Liver (tissue), 9 donors: ENCODE data around the gene CPT1A. TPM values are rescaled to one million over a fixed set of nuclear protein-coding genes. Genes with fewer than 3 reads are reported as not detected.

Experiments
- DNase-seq: peaks from one replicate; pipeline ENCODE4 v3.0.0-alpha.2; 2017; ENCODE audit warnings: low spot score
- H3K27ac ChIP-seq, 2 donors: one replicate each; pipeline ENCODE4 v1.7.0; 2013; ENCODE audit warnings: inconsistent platforms in 2 of 2, low read length in 2 of 2, control low read depth in 1 of 2, low read depth in 1 of 2, mild to moderate bottlenecking in 1 of 2
- H3K27me3 ChIP-seq, 4 donors: one replicate each; pipeline versions ENCODE4 v1.6.1 to v1.7.0; 2013; ENCODE audit warnings: low read length in 3 of 4, inconsistent platforms in 1 of 4, mild to moderate bottlenecking in 1 of 4, moderate library complexity in 1 of 4; ENCODE audit not compliant: control insufficient read depth in 4 of 4, insufficient read depth in 4 of 4
- H3K36me3 ChIP-seq, 4 donors: one replicate each; pipeline versions ENCODE4 v1.6.1 to v1.7.0; 2013; ENCODE audit warnings: low read length in 3 of 4, mild to moderate bottlenecking in 3 of 4, low read depth in 1 of 4, moderate library complexity in 1 of 4; ENCODE audit not compliant: control insufficient read depth in 4 of 4, insufficient read depth in 3 of 4
- H3K4me1 ChIP-seq, 4 donors: one replicate each; pipeline versions ENCODE4 v1.6.1 to v1.7.0; 2013; ENCODE audit warnings: low read length in 3 of 4, mild to moderate bottlenecking in 3 of 4, moderate library complexity in 1 of 4; ENCODE audit not compliant: control insufficient read depth in 4 of 4, insufficient read depth in 4 of 4
- H3K4me3 ChIP-seq, 3 donors: one replicate each; pipeline versions ENCODE4 v1.6.1 to v1.7.0; 2013; ENCODE audit warnings: low read length in 3 of 3, control low read depth in 1 of 3, low read depth in 1 of 3, mild to moderate bottlenecking in 1 of 3
- H3K9ac ChIP-seq, 2 donors: one replicate each; pipeline ENCODE4 v1.7.0; 2013; ENCODE audit warnings: low read length in 2 of 2, mild to moderate bottlenecking in 2 of 2, moderate library complexity in 2 of 2, control low read depth in 1 of 2, low read depth in 1 of 2
- H3K9me3 ChIP-seq, 4 donors: one replicate each; pipeline versions ENCODE4 v1.6.1 to v1.7.0; 2013; ENCODE audit warnings: low read length in 3 of 4; ENCODE audit not compliant: control insufficient read depth in 4 of 4
- FOXA1 ChIP-seq: IDR thresholded peaks from 2 replicates; pipeline ENCODE4 v1.6.1; 2016; ENCODE audit warnings: antibody characterized with exemption
- FOXA2 ChIP-seq: IDR thresholded peaks from 2 replicates; pipeline ENCODE4 v1.6.1; 2016; ENCODE audit warnings: antibody characterized with exemption
- HNF4A ChIP-seq, 2 donors: conservative IDR thresholded peaks; 2 replicates each; pipeline ENCODE4 v1.6.1; 2016; ENCODE audit warnings: antibody characterized with exemption in 2 of 2, mild to moderate bottlenecking in 2 of 2
- HNF4G ChIP-seq: IDR thresholded peaks from 2 replicates; pipeline ENCODE4 v1.6.1; 2016; ENCODE audit warnings: antibody characterized with exemption
- JUND ChIP-seq, 2 donors: IDR thresholded peaks; 2 replicates each; pipeline ENCODE4 v1.6.1; 2016; ENCODE audit warnings: antibody characterized with exemption in 2 of 2
- NR2F2 ChIP-seq: IDR thresholded peaks from 2 replicates; pipeline ENCODE4 v1.6.1; 2016; ENCODE audit warnings: antibody characterized with exemption
- RAD21 ChIP-seq, 2 donors: IDR thresholded peaks; 2 replicates each; pipeline ENCODE4 v1.6.1; 2016; ENCODE audit warnings: antibody characterized with exemption in 2 of 2, mild to moderate bottlenecking in 2 of 2
- RXRA ChIP-seq, 2 donors: IDR thresholded peaks; 2 replicates each; pipeline ENCODE4 v1.6.1; 2017 to 2018; ENCODE audit warnings: antibody characterized with exemption in 2 of 2, mild to moderate bottlenecking in 1 of 2
- TAF1 ChIP-seq: conservative IDR thresholded peaks from 2 replicates; pipeline ENCODE4 v1.6.1; 2016; ENCODE audit warnings: antibody characterized with exemption, mild to moderate bottlenecking
- YY1 ChIP-seq: IDR thresholded peaks from 2 replicates; pipeline ENCODE4 v1.6.1; 2016; ENCODE audit warnings: antibody characterized with exemption, mild to moderate bottlenecking
- whole genome bisulfite sequencing: extraction: QIAGEN DNeasy Blood & Tissue Kit; methylation state at CpG from one replicate; pipeline ENCODE4 v1.1.7; 2013; 5-methylcytosine and 5-hydroxymethylcytosine counted together
- polyA plus RNA-seq, 2 donors: library from polyadenylated mRNA; stranded (reverse) in 1 of 2; unstranded in 1 of 2; fragments of 200-250 nt in 1 of 2; fragments of >200 nt in 1 of 2; fragmentation: Nextera tagmentation in 1 of 2; extraction: Ambion mirVana in 1 of 2; gene quantifications; one replicate each; pipeline versions ENCODE4 v1.2.1 to v1.2.3, GENCODE V29; 2013 to 2015
- total RNA-seq, 2 donors: library from RNA; depleted of rRNA; stranded (reverse); fragments of >200 nt; gene quantifications; one replicate each; pipeline ENCODE4 v1.2.3, GENCODE V29; 2014
- TF ChIP-seq, protein P1 (sequence below): IDR thresholded peaks from 2 replicates; pipeline ENCODE4 v1.6.1; 2016; ENCODE audit warnings: antibody characterized with exemption, mild to moderate bottlenecking
- TF ChIP-seq, protein P2 (sequence below): IDR thresholded peaks from 2 replicates; pipeline ENCODE4 v1.6.1; 2016; ENCODE audit warnings: antibody characterized with exemption
- TF ChIP-seq, protein P3 (sequence below): IDR thresholded peaks from 2 replicates; pipeline ENCODE4 v1.6.1; 2016; ENCODE audit warnings: antibody characterized with exemption
- TF ChIP-seq, protein P4 (sequence below): fragments of 150-350 bp; IDR thresholded peaks from 2 replicates; pipeline ENCODE4 v1.5.1; 2017; ENCODE audit warnings: improper control_type of control experiment, low read depth, low read length; ENCODE audit not compliant: missing input control
- donor health status: healthy.
- donor health status: healthy.
- donor health status: healthy.
- donor health status: healthy.
- donor health status: healthy.

Gene CPT1A
- total and polyA plus RNA-seq, 4 donors: 17.2 to 232 (median 61.0) TPM

DNA sequence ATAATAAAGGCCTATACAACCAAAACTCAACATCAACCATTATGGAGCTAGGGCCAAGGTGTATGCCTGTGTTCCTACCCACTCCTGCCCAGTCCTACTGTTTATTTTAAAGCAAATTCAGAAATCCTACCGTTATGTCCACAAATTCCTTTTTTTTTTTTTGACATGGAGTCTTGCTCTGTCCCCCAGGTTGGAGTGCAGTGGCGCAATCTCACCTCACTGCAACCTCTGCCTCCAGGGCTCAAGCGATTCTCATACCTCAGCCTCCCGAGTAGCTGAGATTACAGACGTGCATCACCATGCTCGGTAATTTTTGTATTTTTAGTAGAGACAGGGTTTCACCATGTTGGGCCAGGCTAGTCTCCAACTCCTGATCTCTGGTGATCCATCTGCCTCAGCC is 3.1 kb upstream of the CPT1A start:
- Histone ChIP-seq H3K9ac (peak overlapping the region in 1 of 2 donors; percentile 57), H3K4me3 (no peak overlapping the region), H3K9me3 (no peaks in the 10 kb centered on the region), H3K27ac (peak overlapping the region; percentile 96 to 98), H3K4me1 (peaks cover 16 to 64% (median 42%) of the 10 kb centered on the region in 4 donors), H3K36me3 (no peaks in the 10 kb centered on the region), H3K27me3 (no peaks in the 10 kb centered on the region)
- TF ChIP-seq HNF4G (no peak), FOXA2 (no peak), FOXA1 (no peak)
- no peak for DNase-seq
- 42% methylated on average over 6 of the region's 6 CpGs for WGBS

DNA sequence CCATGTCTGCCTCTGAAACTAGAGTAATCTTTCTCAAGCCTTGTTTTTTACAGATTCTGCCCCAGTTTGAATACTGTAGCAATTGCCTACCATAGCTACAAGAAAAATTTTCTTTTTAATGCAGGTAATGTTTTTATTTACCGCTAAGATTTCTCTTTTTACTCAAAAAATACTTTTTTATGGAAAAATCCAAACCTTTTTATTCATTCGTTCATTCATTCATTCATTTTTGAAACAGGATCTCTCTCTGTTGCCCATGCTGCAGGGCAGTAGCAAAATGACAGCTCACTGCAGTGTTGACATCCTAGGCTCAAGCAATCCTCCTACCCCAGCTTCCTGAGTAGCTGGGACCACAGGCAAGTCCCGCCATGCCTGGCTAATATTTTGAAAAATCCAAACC is 2.7 kb upstream of the CPT1A start:
- Histone ChIP-seq H3K9me3 (no peaks in the 10 kb centered on the region), H3K4me1 (peaks cover 16 to 68% (median 46%) of the 10 kb centered on the region in 4 donors), H3K4me3 (peak overlapping the region in 1 of 3 donors; percentile 96), H3K36me3 (no peaks in the 10 kb centered on the region), H3K27me3 (no peaks in the 10 kb centered on the region), H3K27ac (peak overlapping the region; percentile 96 to 98), H3K9ac (peak overlapping the region in 1 of 2 donors; percentile 57)
- 63% methylated on average over 3 of the region's 3 CpGs for WGBS
- no peak for DNase-seq
- TF ChIP-seq YY1 (no peak), FOXA2 (no peak), HNF4G (no peak), HNF4A (conservative IDR thresholded peaks at IDR 0.05) (no peak), JUND (IDR thresholded peaks at IDR 0.05) (no peak), RAD21 (IDR thresholded peaks at IDR 0.05) (no peak), NR2F2 (no peak), TAF1 (no peak), RXRA (IDR thresholded peaks at IDR 0.05) (no peak)
- TF ChIP-seq, protein P1, sequence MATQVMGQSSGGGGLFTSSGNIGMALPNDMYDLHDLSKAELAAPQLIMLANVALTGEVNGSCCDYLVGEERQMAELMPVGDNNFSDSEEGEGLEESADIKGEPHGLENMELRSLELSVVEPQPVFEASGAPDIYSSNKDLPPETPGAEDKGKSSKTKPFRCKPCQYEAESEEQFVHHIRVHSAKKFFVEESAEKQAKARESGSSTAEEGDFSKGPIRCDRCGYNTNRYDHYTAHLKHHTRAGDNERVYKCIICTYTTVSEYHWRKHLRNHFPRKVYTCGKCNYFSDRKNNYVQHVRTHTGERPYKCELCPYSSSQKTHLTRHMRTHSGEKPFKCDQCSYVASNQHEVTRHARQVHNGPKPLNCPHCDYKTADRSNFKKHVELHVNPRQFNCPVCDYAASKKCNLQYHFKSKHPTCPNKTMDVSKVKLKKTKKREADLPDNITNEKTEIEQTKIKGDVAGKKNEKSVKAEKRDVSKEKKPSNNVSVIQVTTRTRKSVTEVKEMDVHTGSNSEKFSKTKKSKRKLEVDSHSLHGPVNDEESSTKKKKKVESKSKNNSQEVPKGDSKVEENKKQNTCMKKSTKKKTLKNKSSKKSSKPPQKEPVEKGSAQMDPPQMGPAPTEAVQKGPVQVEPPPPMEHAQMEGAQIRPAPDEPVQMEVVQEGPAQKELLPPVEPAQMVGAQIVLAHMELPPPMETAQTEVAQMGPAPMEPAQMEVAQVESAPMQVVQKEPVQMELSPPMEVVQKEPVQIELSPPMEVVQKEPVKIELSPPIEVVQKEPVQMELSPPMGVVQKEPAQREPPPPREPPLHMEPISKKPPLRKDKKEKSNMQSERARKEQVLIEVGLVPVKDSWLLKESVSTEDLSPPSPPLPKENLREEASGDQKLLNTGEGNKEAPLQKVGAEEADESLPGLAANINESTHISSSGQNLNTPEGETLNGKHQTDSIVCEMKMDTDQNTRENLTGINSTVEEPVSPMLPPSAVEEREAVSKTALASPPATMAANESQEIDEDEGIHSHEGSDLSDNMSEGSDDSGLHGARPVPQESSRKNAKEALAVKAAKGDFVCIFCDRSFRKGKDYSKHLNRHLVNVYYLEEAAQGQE: no peak
- TF ChIP-seq, protein P2, sequence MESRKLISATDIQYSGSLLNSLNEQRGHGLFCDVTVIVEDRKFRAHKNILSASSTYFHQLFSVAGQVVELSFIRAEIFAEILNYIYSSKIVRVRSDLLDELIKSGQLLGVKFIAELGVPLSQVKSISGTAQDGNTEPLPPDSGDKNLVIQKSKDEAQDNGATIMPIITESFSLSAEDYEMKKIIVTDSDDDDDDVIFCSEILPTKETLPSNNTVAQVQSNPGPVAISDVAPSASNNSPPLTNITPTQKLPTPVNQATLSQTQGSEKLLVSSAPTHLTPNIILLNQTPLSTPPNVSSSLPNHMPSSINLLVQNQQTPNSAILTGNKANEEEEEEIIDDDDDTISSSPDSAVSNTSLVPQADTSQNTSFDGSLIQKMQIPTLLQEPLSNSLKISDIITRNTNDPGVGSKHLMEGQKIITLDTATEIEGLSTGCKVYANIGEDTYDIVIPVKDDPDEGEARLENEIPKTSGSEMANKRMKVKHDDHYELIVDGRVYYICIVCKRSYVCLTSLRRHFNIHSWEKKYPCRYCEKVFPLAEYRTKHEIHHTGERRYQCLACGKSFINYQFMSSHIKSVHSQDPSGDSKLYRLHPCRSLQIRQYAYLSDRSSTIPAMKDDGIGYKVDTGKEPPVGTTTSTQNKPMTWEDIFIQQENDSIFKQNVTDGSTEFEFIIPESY: no peak
- TF ChIP-seq, protein P3, sequence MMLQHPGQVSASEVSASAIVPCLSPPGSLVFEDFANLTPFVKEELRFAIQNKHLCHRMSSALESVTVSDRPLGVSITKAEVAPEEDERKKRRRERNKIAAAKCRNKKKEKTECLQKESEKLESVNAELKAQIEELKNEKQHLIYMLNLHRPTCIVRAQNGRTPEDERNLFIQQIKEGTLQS: no peak
- TF ChIP-seq, protein P4, sequence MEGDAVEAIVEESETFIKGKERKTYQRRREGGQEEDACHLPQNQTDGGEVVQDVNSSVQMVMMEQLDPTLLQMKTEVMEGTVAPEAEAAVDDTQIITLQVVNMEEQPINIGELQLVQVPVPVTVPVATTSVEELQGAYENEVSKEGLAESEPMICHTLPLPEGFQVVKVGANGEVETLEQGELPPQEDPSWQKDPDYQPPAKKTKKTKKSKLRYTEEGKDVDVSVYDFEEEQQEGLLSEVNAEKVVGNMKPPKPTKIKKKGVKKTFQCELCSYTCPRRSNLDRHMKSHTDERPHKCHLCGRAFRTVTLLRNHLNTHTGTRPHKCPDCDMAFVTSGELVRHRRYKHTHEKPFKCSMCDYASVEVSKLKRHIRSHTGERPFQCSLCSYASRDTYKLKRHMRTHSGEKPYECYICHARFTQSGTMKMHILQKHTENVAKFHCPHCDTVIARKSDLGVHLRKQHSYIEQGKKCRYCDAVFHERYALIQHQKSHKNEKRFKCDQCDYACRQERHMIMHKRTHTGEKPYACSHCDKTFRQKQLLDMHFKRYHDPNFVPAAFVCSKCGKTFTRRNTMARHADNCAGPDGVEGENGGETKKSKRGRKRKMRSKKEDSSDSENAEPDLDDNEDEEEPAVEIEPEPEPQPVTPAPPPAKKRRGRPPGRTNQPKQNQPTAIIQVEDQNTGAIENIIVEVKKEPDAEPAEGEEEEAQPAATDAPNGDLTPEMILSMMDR: no peak
